Measurements from ENCODE around the gene CCNO. TPM values are rescaled to one million over a fixed set of nuclear protein-coding genes. Genes with fewer than 3 reads are reported as not detected.

Gene CCNO
- total RNA-seq, 1 experiment from 2014 or later, result 0.24 TPM

DNA sequence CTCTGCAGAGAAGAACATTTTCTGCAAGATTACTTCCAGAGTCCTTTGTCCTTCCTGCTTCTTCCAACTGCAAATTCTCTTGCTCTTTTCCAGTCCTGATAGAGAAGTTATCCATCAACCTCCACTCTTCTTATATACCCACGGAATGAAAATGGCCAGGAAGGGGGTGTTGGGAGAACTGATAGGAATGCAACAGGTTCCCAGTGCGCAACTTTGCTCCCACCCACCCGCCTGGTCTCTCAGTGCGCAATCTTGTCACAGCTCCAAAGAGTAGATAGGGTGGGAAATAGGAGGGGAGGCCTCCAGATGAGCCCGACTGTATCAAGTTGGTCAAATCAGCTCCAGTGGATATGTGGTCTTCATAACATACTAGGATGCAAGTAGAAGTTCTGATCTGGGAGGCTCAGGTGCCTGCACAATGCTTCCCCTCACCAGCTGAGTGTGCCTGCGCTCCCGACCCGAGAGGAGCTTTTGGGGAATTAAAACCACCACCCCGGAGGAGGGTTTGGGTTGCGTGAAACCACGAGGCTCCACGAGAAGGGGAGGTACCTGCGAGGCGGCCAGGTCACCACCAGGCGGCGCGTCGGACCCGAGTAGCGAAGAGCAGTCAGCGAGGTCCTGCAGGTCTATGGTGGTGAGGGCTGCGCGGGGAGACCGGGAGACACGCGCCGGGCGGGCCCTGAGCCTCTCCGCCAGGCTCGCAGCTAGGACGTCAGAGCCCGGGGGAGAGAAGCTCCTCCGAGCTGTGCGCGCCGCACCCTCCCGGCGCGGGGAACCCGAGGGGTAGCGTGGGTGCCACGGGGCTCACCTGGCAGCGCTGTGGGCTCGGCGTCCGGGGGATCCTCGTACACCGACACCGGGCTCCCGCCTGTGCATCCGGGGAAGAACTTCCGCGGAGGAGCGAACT, 7.1 kb downstream of the CCNO start (continued):
- TF ChIP-seq, protein P1, sequence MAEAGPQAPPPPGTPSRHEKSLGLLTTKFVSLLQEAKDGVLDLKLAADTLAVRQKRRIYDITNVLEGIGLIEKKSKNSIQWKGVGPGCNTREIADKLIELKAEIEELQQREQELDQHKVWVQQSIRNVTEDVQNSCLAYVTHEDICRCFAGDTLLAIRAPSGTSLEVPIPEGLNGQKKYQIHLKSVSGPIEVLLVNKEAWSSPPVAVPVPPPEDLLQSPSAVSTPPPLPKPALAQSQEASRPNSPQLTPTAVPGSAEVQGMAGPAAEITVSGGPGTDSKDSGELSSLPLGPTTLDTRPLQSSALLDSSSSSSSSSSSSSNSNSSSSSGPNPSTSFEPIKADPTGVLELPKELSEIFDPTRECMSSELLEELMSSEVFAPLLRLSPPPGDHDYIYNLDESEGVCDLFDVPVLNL (CRISPR knock-in tag; IDR thresholded peaks at IDR 0.05; ENCODE audit: borderline replicate concordance, low read depth), result no peak
- TF ChIP-seq MYBL2 (CRISPR knock-in tag; IDR thresholded peaks at IDR 0.05), result no peak
- TF ChIP-seq NR1H2 (CRISPR knock-in tag; IDR thresholded peaks at IDR 0.05), result no peak
- no peak for TF ChIP-seq RORB (CRISPR knock-in tag; IDR thresholded peaks at IDR 0.05)
- TF ChIP-seq, protein P2, sequence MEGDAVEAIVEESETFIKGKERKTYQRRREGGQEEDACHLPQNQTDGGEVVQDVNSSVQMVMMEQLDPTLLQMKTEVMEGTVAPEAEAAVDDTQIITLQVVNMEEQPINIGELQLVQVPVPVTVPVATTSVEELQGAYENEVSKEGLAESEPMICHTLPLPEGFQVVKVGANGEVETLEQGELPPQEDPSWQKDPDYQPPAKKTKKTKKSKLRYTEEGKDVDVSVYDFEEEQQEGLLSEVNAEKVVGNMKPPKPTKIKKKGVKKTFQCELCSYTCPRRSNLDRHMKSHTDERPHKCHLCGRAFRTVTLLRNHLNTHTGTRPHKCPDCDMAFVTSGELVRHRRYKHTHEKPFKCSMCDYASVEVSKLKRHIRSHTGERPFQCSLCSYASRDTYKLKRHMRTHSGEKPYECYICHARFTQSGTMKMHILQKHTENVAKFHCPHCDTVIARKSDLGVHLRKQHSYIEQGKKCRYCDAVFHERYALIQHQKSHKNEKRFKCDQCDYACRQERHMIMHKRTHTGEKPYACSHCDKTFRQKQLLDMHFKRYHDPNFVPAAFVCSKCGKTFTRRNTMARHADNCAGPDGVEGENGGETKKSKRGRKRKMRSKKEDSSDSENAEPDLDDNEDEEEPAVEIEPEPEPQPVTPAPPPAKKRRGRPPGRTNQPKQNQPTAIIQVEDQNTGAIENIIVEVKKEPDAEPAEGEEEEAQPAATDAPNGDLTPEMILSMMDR (IDR thresholded peaks at IDR 0.05), result peak; percentile 84
- no peak for TF ChIP-seq JUN (CRISPR knock-in tag; IDR thresholded peaks at IDR 0.05)
- TF ChIP-seq PRRX2 (CRISPR knock-in tag; IDR thresholded peaks at IDR 0.05), result no peak
- 0 out of 2 replicates have a peak, but pooled peaks have one; percentile 19 for TF ChIP-seq FOXK1 (CRISPR knock-in tag; IDR thresholded peaks at IDR 0.05)
- TF ChIP-seq, protein P3, sequence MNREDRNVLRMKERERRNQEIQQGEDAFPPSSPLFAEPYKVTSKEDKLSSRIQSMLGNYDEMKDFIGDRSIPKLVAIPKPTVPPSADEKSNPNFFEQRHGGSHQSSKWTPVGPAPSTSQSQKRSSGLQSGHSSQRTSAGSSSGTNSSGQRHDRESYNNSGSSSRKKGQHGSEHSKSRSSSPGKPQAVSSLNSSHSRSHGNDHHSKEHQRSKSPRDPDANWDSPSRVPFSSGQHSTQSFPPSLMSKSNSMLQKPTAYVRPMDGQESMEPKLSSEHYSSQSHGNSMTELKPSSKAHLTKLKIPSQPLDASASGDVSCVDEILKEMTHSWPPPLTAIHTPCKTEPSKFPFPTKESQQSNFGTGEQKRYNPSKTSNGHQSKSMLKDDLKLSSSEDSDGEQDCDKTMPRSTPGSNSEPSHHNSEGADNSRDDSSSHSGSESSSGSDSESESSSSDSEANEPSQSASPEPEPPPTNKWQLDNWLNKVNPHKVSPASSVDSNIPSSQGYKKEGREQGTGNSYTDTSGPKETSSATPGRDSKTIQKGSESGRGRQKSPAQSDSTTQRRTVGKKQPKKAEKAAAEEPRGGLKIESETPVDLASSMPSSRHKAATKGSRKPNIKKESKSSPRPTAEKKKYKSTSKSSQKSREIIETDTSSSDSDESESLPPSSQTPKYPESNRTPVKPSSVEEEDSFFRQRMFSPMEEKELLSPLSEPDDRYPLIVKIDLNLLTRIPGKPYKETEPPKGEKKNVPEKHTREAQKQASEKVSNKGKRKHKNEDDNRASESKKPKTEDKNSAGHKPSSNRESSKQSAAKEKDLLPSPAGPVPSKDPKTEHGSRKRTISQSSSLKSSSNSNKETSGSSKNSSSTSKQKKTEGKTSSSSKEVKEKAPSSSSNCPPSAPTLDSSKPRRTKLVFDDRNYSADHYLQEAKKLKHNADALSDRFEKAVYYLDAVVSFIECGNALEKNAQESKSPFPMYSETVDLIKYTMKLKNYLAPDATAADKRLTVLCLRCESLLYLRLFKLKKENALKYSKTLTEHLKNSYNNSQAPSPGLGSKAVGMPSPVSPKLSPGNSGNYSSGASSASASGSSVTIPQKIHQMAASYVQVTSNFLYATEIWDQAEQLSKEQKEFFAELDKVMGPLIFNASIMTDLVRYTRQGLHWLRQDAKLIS (CRISPR knock-in tag; IDR thresholded peaks at IDR 0.05; ENCODE audit: borderline replicate concordance), result no peak
- TF ChIP-seq ZNF121 (CRISPR knock-in tag; IDR thresholded peaks at IDR 0.05), result 0 out of 2 replicates have a peak, but pooled peaks have one; percentile 22
- TF ChIP-seq, protein P4, sequence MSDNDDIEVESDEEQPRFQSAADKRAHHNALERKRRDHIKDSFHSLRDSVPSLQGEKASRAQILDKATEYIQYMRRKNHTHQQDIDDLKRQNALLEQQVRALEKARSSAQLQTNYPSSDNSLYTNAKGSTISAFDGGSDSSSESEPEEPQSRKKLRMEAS (CRISPR knock-in tag; IDR thresholded peaks at IDR 0.05), result peak; percentile 67
- no peak for TF ChIP-seq ELF4 (CRISPR knock-in tag; IDR thresholded peaks at IDR 0.05; ENCODE audit: low read depth)
- TF ChIP-seq, protein P5, sequence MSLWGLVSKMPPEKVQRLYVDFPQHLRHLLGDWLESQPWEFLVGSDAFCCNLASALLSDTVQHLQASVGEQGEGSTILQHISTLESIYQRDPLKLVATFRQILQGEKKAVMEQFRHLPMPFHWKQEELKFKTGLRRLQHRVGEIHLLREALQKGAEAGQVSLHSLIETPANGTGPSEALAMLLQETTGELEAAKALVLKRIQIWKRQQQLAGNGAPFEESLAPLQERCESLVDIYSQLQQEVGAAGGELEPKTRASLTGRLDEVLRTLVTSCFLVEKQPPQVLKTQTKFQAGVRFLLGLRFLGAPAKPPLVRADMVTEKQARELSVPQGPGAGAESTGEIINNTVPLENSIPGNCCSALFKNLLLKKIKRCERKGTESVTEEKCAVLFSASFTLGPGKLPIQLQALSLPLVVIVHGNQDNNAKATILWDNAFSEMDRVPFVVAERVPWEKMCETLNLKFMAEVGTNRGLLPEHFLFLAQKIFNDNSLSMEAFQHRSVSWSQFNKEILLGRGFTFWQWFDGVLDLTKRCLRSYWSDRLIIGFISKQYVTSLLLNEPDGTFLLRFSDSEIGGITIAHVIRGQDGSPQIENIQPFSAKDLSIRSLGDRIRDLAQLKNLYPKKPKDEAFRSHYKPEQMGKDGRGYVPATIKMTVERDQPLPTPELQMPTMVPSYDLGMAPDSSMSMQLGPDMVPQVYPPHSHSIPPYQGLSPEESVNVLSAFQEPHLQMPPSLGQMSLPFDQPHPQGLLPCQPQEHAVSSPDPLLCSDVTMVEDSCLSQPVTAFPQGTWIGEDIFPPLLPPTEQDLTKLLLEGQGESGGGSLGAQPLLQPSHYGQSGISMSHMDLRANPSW (CRISPR knock-in tag; conservative IDR thresholded peaks at IDR 0.05; ENCODE audit: low read depth), result no peak
- TF ChIP-seq RELA (CRISPR knock-in tag; IDR thresholded peaks at IDR 0.05; ENCODE audit: borderline replicate concordance), result no peak
- no peak for TF ChIP-seq GTF2I (CRISPR knock-in tag; conservative IDR thresholded peaks at IDR 0.05)
- TF ChIP-seq, protein P6, sequence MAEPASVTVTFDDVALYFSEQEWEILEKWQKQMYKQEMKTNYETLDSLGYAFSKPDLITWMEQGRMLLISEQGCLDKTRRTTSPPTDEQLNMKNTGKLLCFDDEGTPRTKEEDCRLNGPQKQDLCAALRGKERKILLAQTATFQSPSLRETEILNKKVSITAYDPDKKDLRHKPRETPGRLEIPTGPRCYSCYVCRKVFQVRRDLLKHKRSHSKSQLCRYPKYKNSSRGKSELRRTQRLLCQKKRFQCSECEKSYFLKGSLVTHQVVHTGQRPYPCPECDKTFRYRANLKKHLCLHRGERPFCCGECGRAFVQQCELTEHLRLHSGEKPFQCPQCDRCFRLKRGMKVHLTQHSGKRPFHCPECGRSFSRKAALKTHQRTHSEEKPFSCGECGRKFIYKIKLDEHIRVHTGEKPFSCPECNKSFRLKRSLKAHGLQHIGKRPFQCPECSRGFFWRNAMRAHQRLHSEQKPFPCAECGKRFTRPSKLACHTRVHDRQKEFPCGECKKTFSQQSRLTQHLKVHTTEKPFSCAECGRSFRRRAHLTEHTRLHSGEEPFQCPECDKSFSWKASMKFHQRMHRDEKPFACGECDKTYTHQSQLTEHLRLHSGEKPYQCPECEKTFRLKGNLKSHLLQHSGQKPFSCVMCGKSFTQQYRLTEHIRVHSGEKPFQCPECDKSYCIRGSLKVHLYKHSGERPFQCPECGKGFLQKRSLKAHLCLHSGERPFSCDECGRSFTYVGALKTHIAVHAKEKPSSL (CRISPR knock-in tag; conservative IDR thresholded peaks at IDR 0.05), result no peak
- TF ChIP-seq ZNF416 (CRISPR knock-in tag; IDR thresholded peaks at IDR 0.05), result no peak
- TF ChIP-seq, protein P7, sequence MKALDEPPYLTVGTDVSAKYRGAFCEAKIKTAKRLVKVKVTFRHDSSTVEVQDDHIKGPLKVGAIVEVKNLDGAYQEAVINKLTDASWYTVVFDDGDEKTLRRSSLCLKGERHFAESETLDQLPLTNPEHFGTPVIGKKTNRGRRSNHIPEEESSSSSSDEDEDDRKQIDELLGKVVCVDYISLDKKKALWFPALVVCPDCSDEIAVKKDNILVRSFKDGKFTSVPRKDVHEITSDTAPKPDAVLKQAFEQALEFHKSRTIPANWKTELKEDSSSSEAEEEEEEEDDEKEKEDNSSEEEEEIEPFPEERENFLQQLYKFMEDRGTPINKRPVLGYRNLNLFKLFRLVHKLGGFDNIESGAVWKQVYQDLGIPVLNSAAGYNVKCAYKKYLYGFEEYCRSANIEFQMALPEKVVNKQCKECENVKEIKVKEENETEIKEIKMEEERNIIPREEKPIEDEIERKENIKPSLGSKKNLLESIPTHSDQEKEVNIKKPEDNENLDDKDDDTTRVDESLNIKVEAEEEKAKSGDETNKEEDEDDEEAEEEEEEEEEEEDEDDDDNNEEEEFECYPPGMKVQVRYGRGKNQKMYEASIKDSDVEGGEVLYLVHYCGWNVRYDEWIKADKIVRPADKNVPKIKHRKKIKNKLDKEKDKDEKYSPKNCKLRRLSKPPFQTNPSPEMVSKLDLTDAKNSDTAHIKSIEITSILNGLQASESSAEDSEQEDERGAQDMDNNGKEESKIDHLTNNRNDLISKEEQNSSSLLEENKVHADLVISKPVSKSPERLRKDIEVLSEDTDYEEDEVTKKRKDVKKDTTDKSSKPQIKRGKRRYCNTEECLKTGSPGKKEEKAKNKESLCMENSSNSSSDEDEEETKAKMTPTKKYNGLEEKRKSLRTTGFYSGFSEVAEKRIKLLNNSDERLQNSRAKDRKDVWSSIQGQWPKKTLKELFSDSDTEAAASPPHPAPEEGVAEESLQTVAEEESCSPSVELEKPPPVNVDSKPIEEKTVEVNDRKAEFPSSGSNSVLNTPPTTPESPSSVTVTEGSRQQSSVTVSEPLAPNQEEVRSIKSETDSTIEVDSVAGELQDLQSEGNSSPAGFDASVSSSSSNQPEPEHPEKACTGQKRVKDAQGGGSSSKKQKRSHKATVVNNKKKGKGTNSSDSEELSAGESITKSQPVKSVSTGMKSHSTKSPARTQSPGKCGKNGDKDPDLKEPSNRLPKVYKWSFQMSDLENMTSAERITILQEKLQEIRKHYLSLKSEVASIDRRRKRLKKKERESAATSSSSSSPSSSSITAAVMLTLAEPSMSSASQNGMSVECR (CRISPR knock-in tag; IDR thresholded peaks at IDR 0.05; ENCODE audit: borderline replicate concordance), result peak; percentile 52; the same call in 1 of the 2 replicates
